Adipose tissue (tissue), 3 donors: ENCODE data around the gene LRRC75A. TPM values are rescaled to one million over a fixed set of nuclear protein-coding genes. Genes with fewer than 3 reads are reported as not detected.

Experiments used
- H3K27ac ChIP-seq: one replicate; pipeline ENCODE4 v1.5.1; 2013; ENCODE audit warnings: low read depth, low read length
- WGBS, 3 donors: extraction: QIAGEN DNeasy Blood & Tissue Kit; methylation state at CpG; one replicate each; pipeline ENCODE4 v1.1.7; 2013; 5-methylcytosine and 5-hydroxymethylcytosine counted together
- polyA plus RNA-seq, 3 donors: library from polyadenylated mRNA; stranded (reverse); fragments of 200-250 nt; gene quantifications; one replicate each; pipeline ENCODE4 v1.2.3, GENCODE V29; 2013
- donor health status: healthy with polysubstance abuse.
- donor health status: Bipolar disorder and iron deficiency.
- donor health status: healthy.

Gene LRRC75A
- polyA plus RNA-seq, 3 donors = 0.86 to 1.9 (median 1.3) TPM

GRCh38 chr17:16477666-16478065, 14.3 kb downstream of the LRRC75A start:
- H3K27ac ChIP-seq = no peak overlapping the region
- 77 to 78% (median 78%) methylated on average over 7 to 8 of the region's 8 CpGs for WGBS, 3 donors

GRCh38 chr17:16477255-16477654, 14.7 kb downstream of the LRRC75A start:
- H3K27ac ChIP-seq = no peak overlapping the region

GRCh38 chr17:16475179-16475704, 16.8 kb downstream of the LRRC75A start:
- H3K27ac ChIP-seq = no peak overlapping the region
- 61 to 76% (median 67%) methylated on average over 4 of the region's 4 CpGs for WGBS, 3 donors

More at GRCh38 chr17:16477255-16477654, 14.7 kb downstream of the LRRC75A start:
- 56 to 67% (median 56%) methylated on average over 5 of the region's 5 CpGs for WGBS, 3 donors

GRCh38 chr17:16474012-16474725, 17.8 kb downstream of the LRRC75A start:
- WGBS, 3 donors = 79 to 85% (median 80%) methylated on average over 13 of the region's 13 CpGs
- H3K27ac ChIP-seq = no peak overlapping the region

- WGBS, 3 donors = 87 to 88% (median 88%) methylated on average over 20 of the region's 20 CpGs
- no peak overlapping the region for H3K27ac ChIP-seq
These were observed 18.7 kb downstream of the LRRC75A start for GRCh38 chr17:16473044-16474011.

GRCh38 chr17:16472539-16472938, 19.5 kb downstream of the LRRC75A start:
- 58 to 74% (median 70%) methylated on average over 6 of the region's 6 CpGs for WGBS, 3 donors
- H3K27ac ChIP-seq = no peak overlapping the region

GRCh38 chr17:16471295-16471694, 20.7 kb downstream of the LRRC75A start:
- no peak overlapping the region for H3K27ac ChIP-seq
- 87 to 92% (median 87%) methylated on average over 5 of the region's 5 CpGs for WGBS, 3 donors

- H3K27ac ChIP-seq = no peak overlapping the region
- WGBS, 3 donors = 36 to 52% (median 47%) methylated on average over 10 to 11 of the region's 11 CpGs
These were observed 21.7 kb downstream of the LRRC75A start for GRCh38 chr17:16470265-16470664.

GRCh38 chr17:16468428-16468992, 23.5 kb downstream of the LRRC75A start:
- H3K27ac ChIP-seq = no peak overlapping the region
- WGBS, 3 donors = 79 to 92% (median 88%) methylated on average over 4 of the region's 4 CpGs

- WGBS, 3 donors = 76 to 81% (median 76%) methylated on average over 3 of the region's 3 CpGs
- H3K27ac ChIP-seq = no peak overlapping the region
These were observed 24.1 kb downstream of the LRRC75A start for GRCh38 chr17:16467886-16468285.

- WGBS, 3 donors = 92 to 97% (median 96%) methylated on average over 6 of the region's 6 CpGs
- H3K27ac ChIP-seq = no peak overlapping the region
These were observed 24.9 kb downstream of the LRRC75A start for GRCh38 chr17:16467044-16467443.

- H3K27ac ChIP-seq = no peak overlapping the region
- 73 to 84% (median 80%) methylated on average over 9 of the region's 9 CpGs for WGBS, 3 donors
These were observed 25.6 kb downstream of the LRRC75A start for GRCh38 chr17:16466407-16466806.

GRCh38 chr17:16465861-16466338, 26.1 kb downstream of the LRRC75A start:
- no peak overlapping the region for H3K27ac ChIP-seq
- WGBS, 3 donors = 45 to 59% (median 47%) methylated on average over 4 of the region's 4 CpGs

- no peak overlapping the region for H3K27ac ChIP-seq
- 77 to 86% (median 79%) methylated on average over 3 of the region's 3 CpGs for WGBS, 3 donors
These were observed 27.0 kb downstream of the LRRC75A start for GRCh38 chr17:16465052-16465312.

GRCh38 chr17:16464303-16465051, 27.5 kb downstream of the LRRC75A start:
- no peak overlapping the region for H3K27ac ChIP-seq
- 59 to 79% (median 68%) methylated on average over 12 of the region's 12 CpGs for WGBS, 3 donors

- no peak overlapping the region for H3K27ac ChIP-seq
- 38 to 72% (median 69%) methylated on average over 13 of the region's 13 CpGs for WGBS, 3 donors
These were observed 28.4 kb downstream of the LRRC75A start for GRCh38 chr17:16463358-16464302.
